Body of pancreas (tissue), 4 donors: ENCODE results near the gene ATL1.

ENCODE experiments used
- POLR2A ChIP-seq, 3 donors: fragments of 450-650 bp; IDR thresholded peaks; one replicate each; pipeline ENCODE4 v1.6.1; 2016; ENCODE audit warnings: antibody characterized with exemption in 3 of 3, mild to moderate bottlenecking in 2 of 3
- TF ChIP-seq, protein P1 (sequence below), 7 experiments: fragments of 450-650 bp in 4 of 7; fragments of 200-600 bp in 3 of 7; sonication (generic) in 3 of 7; IDR thresholded peaks; one replicate each; pipeline ENCODE4 v1.5.1; 2016 to 2019; ENCODE audit warnings: antibody characterized with exemption in 7 of 7

DNA sequence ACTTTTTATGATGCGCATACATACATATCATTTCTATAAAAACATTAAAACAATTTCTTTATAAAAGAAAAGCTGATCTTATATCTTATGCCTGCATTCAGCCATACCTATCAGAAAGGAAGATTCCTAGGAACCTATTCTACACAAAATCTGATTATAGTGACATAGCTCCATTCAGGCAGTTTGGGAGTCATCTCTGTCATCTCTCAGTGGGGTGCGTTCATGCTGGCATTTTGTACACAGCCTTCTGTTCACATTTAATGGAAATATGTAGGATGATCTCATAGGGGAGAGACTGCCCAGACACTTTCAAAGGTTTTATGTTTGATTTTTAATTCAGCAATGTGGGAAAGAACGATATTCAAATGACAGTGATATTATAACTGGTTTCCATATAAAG, 52.9 kb downstream of the ATL1 start:
- no peak for TF ChIP-seq POLR2A (IDR thresholded peaks at IDR 0.05)
- TF ChIP-seq, protein P1, sequence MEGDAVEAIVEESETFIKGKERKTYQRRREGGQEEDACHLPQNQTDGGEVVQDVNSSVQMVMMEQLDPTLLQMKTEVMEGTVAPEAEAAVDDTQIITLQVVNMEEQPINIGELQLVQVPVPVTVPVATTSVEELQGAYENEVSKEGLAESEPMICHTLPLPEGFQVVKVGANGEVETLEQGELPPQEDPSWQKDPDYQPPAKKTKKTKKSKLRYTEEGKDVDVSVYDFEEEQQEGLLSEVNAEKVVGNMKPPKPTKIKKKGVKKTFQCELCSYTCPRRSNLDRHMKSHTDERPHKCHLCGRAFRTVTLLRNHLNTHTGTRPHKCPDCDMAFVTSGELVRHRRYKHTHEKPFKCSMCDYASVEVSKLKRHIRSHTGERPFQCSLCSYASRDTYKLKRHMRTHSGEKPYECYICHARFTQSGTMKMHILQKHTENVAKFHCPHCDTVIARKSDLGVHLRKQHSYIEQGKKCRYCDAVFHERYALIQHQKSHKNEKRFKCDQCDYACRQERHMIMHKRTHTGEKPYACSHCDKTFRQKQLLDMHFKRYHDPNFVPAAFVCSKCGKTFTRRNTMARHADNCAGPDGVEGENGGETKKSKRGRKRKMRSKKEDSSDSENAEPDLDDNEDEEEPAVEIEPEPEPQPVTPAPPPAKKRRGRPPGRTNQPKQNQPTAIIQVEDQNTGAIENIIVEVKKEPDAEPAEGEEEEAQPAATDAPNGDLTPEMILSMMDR (IDR thresholded peaks at IDR 0.05), result no peak
